GM13977 (cell line): ENCODE data around the gene FAM13B.

Experiments used
- DNase-seq: peaks from one replicate; pipeline ENCODE4 v3.0.0; 2012; ENCODE audit warnings: low spot score
- in situ Hi-C: fragments of 300-500 bp; cut with MboI; formaldehyde crosslinking; loops from one replicate; pipeline ENCODE4 v1.12.0; 2022; ENCODE audit warnings: low sequenced_read_pairs, low pct_unique_long_range_greater_than_20kb, mixed read lengths, inconsistent platforms; ENCODE audit not compliant: unreplicated experiment
- TF ChIP-seq, protein P1 (sequence below): IDR thresholded peaks from 2 replicates; pipeline ENCODE4 v1.5.1; 2012; ENCODE audit warnings: mild to moderate bottlenecking, control low read depth; ENCODE audit not compliant: insufficient read depth; ENCODE audit errors: extremely low read depth, missing control alignments

FAM13B gene

DNA sequence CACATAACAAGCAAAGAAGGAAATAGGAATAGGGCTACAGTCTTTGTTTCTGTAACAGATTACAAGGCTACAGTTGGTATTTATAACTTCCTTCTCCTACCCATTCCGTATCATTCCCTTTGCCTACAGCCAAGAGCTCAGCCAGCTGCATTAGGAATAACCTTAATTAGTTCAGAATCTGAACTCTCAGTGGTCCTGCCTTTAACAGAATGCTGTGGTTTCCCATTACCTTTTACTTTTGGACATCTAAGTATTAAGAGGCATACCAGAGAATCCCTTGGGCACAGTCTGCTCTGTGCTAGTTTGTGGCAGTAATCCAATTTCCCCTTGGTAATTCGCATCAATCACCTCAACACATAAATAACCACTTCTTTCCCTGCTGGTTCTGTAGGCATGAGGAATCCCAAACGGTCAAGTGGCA is 99.4 kb downstream of the FAM13B start:
- TF ChIP-seq, protein P1, sequence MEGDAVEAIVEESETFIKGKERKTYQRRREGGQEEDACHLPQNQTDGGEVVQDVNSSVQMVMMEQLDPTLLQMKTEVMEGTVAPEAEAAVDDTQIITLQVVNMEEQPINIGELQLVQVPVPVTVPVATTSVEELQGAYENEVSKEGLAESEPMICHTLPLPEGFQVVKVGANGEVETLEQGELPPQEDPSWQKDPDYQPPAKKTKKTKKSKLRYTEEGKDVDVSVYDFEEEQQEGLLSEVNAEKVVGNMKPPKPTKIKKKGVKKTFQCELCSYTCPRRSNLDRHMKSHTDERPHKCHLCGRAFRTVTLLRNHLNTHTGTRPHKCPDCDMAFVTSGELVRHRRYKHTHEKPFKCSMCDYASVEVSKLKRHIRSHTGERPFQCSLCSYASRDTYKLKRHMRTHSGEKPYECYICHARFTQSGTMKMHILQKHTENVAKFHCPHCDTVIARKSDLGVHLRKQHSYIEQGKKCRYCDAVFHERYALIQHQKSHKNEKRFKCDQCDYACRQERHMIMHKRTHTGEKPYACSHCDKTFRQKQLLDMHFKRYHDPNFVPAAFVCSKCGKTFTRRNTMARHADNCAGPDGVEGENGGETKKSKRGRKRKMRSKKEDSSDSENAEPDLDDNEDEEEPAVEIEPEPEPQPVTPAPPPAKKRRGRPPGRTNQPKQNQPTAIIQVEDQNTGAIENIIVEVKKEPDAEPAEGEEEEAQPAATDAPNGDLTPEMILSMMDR, result no peak
- in situ Hi-C loops, result no loop called here
- DNase-seq, result no peak

DNA sequence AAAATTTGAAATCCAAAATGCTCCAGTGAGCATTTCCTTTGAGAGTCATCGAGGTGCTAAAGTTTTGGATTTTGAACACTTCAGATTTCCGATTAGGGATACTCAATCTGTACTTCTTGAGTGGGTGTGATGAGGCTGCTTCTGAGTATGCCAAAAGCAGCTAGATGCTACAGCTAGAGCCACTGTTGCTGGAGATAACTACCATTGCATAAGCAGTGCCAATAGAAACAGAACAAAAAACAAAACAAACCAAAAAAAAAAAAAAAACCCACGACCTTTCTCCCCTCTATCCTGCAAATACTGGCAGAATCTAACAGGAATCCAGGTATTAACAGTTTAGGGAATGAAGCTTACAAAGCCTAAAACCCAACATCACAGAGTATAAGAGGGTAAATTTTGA is 100.1 kb downstream of the FAM13B start:
- in situ Hi-C loops, result no loop called here
- DNase-seq, result no peak
- TF ChIP-seq, protein P1, result no peak

DNA sequence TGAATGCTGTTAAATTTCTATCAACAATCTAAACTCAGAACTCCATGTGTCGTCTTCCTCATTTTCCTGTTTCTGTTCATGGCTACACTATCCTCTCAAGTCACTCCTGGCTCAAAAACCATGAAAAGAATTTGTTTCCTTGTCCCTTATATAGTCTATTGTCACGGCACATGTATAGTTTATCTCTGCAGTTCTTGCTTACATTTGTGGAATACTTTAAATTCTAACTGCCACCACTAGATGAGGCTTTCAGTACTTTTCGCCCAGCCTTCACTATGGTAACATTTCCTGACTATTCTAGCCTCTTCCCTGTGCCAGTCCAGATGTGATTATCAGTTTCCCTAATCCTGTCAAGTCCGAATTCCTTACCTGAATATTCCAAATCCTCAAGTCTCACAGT is 109.0 kb downstream of the FAM13B start:
- TF ChIP-seq, protein P1, result no peak
- in situ Hi-C loops, result no loop called here
- DNase-seq, result no peak

DNA sequence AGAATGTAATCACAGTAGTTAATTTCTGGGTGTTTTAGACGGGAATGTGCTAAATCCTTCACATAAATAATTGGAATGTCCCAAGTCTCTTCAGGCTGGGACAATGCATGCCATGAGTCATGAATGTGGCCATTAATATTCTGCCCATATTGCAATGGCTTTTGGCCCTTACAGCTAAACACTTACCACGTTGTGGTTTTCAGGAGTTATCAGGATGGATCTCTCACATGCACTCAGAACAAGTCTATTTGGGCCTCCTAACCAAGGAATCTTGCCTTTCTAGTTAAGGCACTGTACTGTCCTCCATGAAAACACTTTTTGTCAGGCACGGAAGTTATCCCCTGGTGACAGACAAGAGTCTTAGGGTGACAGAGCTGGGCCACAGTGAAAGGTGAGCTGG is 110.9 kb downstream of the FAM13B start:
- in situ Hi-C loops, result no loop called here
- TF ChIP-seq, protein P1, result no peak
- DNase-seq, result no peak

DNA sequence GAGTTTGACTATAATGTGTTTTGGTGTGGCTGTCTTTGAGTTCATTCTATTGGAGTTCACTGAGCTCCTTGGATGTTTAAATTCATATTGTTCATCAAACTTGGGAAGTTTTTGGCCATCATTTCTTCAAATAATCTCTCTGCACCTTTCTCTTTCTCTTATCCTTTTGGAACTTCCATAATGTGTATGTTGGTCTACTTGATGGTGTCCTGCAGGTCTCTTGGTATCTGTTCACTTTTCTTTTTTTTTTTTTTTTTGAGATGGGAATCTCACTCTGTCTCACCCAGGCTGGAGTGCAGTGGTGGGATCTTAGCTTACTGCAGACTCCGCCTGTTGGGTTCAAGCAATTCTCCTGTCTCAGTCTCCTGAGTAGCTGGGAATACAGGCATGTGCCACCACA is 116.0 kb downstream of the FAM13B start:
- TF ChIP-seq, protein P1, result no peak
- DNase-seq, result no peak
- in situ Hi-C loops, result no loop called here

DNA sequence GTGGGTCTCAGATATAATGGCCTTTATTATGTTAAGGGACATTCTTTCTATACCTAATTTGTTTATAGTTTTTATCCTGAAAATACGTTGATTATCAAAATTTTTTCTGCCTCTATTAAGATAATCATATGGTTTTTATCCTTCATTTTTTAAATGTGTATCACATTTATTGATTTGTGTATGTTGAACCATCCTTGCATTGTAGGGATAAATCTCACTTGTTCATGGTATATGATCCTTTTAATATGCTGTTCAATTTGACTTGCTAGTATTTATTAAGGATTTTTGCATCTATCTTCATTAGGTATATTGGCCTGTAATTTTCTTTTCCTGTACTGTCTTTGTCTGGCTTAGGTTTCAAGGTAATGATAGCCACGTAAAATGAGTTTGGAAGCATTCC is 118.1 kb downstream of the FAM13B start:
- TF ChIP-seq, protein P1, result no peak
- in situ Hi-C loops, result no loop called here
- no peak for DNase-seq
